ENCODE measurements around the gene MCEMP1.

The MCEMP1 gene

GRCh38 chr19:7676854-7677253 lies at the start of gene MCEMP1:
MCEMP1 (plus strand) TSS chr19:7677090; CDS start chr19:7677121, 31 bp downstream.
- no peak for DNase-seq

DNA sequence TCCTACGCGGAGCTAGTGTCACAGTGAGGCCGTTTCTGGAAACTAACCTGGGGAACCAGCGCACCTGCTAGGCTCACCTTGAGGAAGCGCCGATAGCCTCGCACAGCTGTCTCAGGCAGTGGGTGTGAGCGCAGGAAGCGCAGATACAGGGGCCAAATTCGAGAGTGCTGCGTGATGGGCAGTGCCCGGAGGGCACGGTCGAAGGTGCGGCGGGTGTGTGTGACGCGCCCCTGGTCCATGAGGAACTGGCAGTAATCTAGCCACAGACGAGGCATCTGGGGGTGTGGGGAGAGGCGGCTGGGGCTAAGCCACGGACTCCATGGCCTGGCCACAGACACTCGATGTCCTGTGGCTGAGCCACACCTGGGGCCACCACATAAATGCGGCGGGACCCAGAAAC lies 49.7 kb upstream of the MCEMP1 start:
- DNase-seq = no peak

DNA sequence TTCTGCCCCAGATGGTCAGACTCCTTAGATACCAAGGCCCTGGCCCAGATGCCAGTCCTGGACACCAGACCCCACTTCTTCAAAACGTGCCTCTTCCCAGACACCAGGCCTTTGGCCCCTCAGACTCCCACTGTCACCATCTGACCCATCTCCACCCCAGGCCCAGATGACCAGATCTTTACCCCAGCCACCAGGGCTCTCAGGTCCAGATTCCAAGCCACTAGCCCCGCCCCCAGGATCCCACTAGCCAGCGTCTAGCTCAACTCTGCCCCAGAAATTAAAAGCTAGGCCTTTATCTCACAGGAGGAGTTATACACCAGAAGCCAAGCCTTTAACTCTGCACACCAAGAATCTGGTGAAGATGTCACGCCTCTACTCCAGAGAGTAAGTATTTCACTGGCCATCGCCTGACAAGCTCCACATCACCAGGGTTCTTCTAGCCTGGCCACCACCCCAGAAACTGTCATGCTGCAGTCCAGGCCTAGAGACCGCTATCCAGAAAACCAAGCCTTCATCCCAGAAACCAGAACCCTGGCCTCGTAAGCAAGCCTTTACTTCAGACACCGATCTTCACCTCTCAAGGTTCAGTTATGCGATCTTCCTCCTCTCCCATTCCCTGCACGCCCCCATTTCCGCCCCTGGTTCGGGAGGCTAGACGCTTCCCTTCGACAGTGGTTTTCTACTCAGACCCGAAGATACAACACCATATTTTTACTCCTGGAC lies 48.1 kb upstream of the MCEMP1 start:
- no peak for DNase-seq

DNA sequence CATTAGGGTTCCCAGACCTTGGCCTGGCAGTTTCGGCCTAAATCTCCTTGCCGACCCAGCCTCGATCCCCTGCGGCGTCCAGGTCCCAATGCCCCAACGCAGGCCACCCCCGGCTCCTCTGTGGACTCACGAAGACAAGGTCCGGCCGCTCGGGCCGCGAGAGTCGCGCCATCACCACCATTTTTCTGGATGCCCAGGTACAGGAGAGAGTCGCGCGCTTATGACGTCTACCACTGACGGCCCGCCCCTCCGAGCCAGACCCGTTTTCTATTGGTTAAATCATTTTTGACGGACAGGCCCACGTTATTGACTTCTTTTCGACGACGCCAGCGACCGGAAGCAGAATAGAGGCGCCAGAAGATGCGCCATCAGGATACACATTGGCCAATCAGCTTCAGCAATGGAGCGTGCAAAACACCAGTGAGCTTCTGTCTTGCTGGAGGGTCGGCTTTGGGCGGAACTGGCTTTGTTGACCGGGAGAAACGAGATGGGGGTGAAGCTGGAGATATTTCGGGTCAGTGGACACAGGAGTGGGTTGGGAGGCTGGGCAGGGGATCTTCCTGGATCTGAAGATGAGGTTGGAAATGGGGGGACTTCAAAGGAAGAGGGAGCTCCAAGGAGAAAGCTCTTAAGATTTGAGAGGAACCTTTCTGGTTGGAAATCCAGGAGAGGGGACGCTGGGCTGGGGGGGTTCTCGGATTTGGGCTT lies 47.4 kb upstream of the MCEMP1 start, which contains the start of the genes PET100 and XAB2:
Gene PET100, plus strand, starts transcription at position 447 of the 708 bp plus-strand sequence. Its CDS starts 41 bp downstream, at position 488.
Gene XAB2, minus strand, starts transcription at position 199 of the 708 bp plus-strand sequence. Its CDS starts 18 bp downstream, at position 181.
- DNase-seq = peak; percentile 99

GRCh38 chr19:7631577-7631976 lies 45.3 kb upstream of the MCEMP1 start:
- DNase-seq = no peak

DNA sequence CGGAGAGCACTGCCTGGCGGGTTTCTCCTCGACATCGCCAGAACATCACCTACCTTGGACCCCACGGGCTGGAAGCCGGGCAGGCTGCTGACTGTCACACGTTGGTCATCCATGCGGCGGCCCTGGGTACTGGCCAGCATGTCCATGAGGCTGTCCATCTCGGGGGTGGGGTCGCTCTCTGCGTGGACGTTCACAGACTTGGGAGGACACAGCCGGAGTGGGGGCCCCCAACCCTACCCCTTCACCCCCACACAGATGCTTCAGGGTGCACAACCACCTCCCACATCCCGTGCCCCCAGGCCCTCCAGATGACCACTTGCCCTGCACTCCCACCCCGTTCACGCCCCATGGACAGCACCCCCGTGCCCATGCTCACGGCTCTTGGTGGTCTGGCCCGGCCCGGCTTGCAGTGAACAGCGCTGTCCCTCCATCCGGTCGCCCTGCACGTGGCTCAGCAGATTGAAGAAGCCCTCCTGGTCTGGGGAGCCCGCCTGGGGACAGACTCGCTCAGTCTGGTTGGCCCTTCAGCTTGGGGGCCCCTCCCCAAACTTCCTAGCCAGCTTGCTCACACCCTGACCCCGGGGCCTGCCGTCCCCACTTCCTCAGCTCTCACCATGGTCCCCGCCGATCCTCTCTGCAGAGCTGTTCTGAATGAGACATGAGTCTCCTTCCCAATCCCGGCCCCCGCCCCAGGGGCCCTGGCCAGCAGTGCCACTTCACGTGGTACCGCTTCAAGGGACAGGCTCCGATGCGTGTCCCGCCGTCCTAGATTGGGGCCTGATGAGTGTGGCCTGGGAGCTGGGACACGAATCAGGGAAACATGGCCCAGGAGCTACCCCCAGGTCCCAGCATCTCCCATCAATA lies 44.3 kb upstream of the MCEMP1 start:
- DNase-seq = no peak

- DNase-seq = no peak
Observed at GRCh38 chr19:7633698-7634097, 43.2 kb upstream of the MCEMP1 start, which contains the start of gene PCP2. PCP2 (minus strand) TSS chr19:7633719; CDS start chr19:7633457, 262 bp downstream.

GRCh38 chr19:7635670-7636069 lies 41.2 kb upstream of the MCEMP1 start:
- no peak for DNase-seq

DNA sequence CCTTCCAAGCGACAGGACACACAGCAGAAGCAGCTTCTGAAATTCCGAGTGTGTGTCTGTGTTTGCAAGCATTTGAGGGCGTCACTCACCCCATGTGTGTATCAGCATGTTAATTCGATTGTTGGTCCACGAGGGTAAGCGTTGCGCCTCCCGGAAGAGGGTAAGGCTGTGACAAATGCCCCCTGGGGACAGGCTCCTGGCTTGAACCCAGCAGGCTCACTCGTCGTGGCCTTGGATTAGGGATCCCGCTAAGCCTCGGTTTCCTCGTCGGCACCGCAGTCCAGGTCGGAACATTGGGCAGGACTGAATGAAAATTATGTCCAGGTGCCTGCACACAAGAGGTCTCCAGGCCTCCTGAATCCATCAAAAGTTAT lies 40.6 kb upstream of the MCEMP1 start:
- DNase-seq = no peak

- DNase-seq = peak; percentile 46
Observed at GRCh38 chr19:7636691-7637373, 40.1 kb upstream of the MCEMP1 start, which contains the start of gene STXBP2. STXBP2 (plus strand) TSS chr19:7637110; CDS start chr19:7637150, 40 bp downstream.

- DNase-seq = no peak
Observed at GRCh38 chr19:7637374-7638256, 39.3 kb upstream of the MCEMP1 start.

GRCh38 chr19:7638802-7639465 lies 38.0 kb upstream of the MCEMP1 start:
- DNase-seq = no peak

DNA sequence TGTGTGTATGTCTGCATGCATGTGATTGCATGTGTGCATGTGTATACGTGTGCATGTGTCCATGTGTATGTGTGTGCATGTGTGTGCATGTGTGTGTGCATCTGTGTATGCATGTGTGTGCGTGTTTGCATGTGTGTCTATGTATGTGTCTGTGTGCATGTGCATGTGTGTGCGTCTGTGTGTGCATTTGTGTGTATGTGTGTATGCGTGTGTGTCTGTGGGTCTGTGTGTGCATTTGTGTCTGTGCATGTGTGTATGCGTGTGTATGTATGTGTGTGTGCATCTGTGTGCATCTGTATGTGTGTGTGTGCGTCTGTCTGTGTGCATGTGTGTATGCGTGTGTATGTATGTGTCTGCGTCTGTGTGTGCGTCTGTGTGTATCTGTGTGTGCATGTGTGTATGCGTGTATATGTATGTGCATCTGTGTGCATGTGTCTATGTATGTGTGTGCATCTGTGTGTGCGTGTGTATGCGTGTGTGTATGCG lies 37.0 kb upstream of the MCEMP1 start:
- no peak for DNase-seq

DNA sequence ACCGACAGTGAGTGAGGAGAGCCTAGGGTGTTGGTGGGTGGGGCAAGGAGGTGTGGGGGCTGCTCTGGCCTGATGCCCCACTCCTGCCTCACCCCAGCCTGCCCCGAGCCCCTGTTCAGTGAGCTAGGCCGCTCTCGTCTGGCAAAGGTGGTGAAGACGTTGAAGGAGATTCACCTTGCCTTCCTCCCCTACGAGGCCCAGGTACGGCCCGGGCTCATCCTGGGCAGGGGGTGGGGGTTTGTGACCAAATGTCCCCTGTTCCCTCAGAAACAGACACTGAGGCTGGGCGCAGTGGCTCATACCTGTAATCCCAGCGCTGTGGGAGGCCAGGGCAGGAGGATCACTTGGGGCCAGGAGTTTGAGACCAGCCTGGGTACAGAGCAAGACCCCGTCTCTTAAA lies 36.1 kb upstream of the MCEMP1 start:
- DNase-seq = no peak

DNA sequence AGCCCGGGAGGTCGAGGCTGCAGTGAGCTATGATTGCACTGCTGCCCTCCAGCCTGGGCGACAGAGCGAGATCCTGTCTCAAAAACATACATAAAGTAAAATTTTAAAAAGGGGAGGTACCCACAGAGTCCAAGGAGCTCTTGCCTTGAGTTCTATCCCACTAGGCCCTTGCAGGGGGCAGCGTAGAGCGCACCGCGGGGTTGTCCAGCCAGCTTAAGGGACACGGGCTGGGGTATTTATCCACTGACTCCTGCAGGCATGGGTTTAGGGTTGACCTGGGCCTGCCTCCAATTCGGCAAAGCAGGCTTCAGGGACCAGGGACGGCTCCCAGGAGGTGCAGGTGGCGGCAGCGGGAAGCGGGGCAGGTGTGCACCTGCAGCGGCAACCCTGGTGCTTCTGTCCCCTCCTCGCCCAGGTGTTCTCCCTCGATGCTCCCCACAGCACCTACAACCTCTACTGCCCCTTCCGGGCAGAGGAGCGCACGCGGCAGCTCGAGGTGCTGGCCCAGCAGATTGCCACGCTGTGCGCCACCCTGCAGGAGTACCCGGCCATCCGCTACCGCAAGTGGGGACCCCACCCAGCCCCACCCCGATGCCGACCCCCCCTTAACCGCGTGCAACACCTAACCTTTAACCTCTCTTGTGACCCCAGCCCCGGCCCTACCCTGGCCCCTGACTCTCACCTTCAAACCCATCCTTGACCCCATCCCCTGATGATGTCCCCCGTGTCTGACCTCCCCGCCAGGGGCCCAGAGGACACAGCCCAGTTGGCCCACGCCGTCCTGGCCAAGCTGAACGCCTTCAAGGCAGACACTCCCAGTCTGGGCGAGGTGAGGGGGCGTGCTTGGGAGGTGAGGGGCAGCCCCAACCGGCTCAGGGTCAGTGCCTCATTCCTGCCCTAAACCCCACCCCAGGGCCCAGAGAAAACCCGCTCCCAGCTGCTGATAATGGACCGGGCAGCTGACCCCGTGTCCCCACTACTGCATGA lies 35.3 kb upstream of the MCEMP1 start:
- no peak for DNase-seq

DNA sequence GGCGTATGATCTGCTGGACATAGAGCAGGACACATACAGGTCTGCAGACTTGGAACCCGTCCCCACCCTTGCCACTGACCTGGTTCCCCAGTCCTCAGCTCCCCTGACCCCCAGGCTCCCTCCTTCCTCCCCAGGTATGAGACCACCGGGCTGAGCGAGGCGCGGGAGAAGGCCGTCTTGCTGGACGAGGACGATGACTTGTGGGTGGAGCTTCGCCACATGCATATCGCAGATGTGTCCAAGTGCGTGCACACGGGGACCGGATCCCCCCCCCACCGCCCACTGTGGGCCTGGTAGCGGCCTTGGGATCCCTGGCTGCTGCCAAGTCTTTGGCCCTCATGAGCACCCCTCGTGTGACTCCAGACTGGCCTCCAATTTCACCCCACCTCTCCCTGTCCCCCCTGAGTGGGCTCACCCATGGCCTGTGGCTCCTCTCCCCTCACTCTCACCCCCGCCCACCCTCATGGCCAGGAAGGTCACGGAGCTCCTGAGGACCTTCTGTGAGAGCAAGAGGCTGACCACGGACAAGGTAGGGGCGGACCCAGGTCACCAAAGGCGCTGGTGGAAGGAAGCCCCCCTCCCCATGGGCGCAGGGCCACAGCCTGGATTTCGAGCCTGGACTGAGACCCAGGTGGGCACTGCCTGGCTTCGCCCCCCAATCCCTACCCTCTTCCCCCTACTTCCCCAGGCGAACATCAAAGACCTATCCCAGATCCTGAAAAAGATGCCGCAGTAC lies 34.4 kb upstream of the MCEMP1 start:
- DNase-seq = no peak

DNA sequence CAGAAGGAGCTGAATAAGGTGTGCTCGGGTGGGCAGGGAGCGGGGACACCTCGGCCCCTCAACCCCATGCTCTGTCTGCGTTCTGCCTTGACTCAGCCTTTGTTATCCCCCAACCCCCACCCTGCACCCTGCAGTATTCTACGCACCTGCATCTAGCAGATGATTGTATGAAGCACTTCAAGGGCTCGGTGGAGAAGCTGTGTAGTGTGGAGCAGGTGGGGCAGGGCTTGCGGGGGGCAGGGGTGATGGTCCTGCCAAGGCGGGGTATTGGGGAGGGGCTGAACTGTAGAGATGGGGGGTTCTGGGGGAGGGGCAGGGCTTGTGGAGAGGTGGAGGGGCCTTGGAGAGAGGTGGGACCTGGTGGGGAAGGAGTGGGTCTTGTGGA lies 33.9 kb upstream of the MCEMP1 start:
- no peak for DNase-seq
